CD4-positive, alpha-beta T cell treated with Interleukin-6 at 100 ng/mL for 8 hours (primary cell): ENCODE measurements around the gene GAPDHS.

Experiments used
- DNase-seq: peaks from one replicate; pipeline ENCODE4 v3.0.0-alpha.2; 2020; ENCODE audit warnings: mixed read lengths, low spot score

GAPDHS gene

GRCh38 chr19:35540356-35540927, 7.2 kb downstream of the GAPDHS start:
- DNase-seq: no peak

- DNase-seq: no peak
Observed at GRCh38 chr19:35542209-35542608, 9.0 kb downstream of the GAPDHS start.

- no peak for DNase-seq
Observed at GRCh38 chr19:35543280-35544109, 10.2 kb downstream of the GAPDHS start.

- no peak for DNase-seq
Observed at GRCh38 chr19:35544110-35544802, 11.0 kb downstream of the GAPDHS start.

GRCh38 chr19:35545001-35545854, 12.0 kb downstream of the GAPDHS start, which contains the start of gene TMEM147:
Gene TMEM147 (plus strand): TSS chr19:35545626. CDS start chr19:35545740, 114 bp downstream.
- DNase-seq: peak; percentile 73

- peak; percentile 16 for DNase-seq
Observed at GRCh38 chr19:35545855-35546381, 12.7 kb downstream of the GAPDHS start.

- no peak for DNase-seq
Observed at GRCh38 chr19:35546532-35546931, 13.3 kb downstream of the GAPDHS start.

GRCh38 chr19:35549174-35549788, 16.0 kb downstream of the GAPDHS start:
- peak; percentile 68 for DNase-seq

GRCh38 chr19:35549879-35550523, 16.7 kb downstream of the GAPDHS start:
- no peak for DNase-seq

- DNase-seq: no peak
Observed at GRCh38 chr19:35551091-35551810, 18.0 kb downstream of the GAPDHS start.

GRCh38 chr19:35552534-35553384, 19.5 kb downstream of the GAPDHS start:
- no peak for DNase-seq

GRCh38 chr19:35553385-35554000, 20.2 kb downstream of the GAPDHS start:
- no peak for DNase-seq

- no peak for DNase-seq
Observed at GRCh38 chr19:35554076-35554475, 20.8 kb downstream of the GAPDHS start.

- no peak for DNase-seq
Observed at GRCh38 chr19:35555301-35556005, 22.2 kb downstream of the GAPDHS start.

- no peak for DNase-seq
Observed at GRCh38 chr19:35556025-35556590, 22.9 kb downstream of the GAPDHS start.

GRCh38 chr19:35556846-35557538, 23.7 kb downstream of the GAPDHS start:
- DNase-seq: no peak
